NCI-H1694 treated with DMSO at 0.1 percent for 48 hours (cell line): ENCODE data around the gene RNU5B-1.

Experiments used
- DNase-seq: peaks from one replicate; lab custom pipeline; 2025; lab: John Stamatoyannopoulos, UW

Gene RNU5B-1

GRCh38 chr15:65304381-65305149, at the start of gene RNU5B-1:
RNU5B-1 (plus strand) TSS chr15:65304677.
- DNase-seq: peak; percentile 98

GRCh38 chr15:65254758-65255157, 49.7 kb upstream of the RNU5B-1 start:
- DNase-seq: no peak

GRCh38 chr15:65255486-65256140, 48.9 kb upstream of the RNU5B-1 start:
- no peak for DNase-seq

- DNase-seq: no peak
These were observed 45.9 kb upstream of the RNU5B-1 start for GRCh38 chr15:65258375-65259262.

GRCh38 chr15:65259367-65259797, 45.1 kb upstream of the RNU5B-1 start:
- DNase-seq: no peak

- DNase-seq: no peak
These were observed 43.5 kb upstream of the RNU5B-1 start for GRCh38 chr15:65260968-65261367.

- DNase-seq: no peak
These were observed 41.2 kb upstream of the RNU5B-1 start for GRCh38 chr15:65263313-65263712.

- DNase-seq: no peak
These were observed 39.5 kb upstream of the RNU5B-1 start for GRCh38 chr15:65264863-65265430.

- no peak for DNase-seq
These were observed 38.0 kb upstream of the RNU5B-1 start for GRCh38 chr15:65266469-65266868.

GRCh38 chr15:65268411-65268810, 36.1 kb upstream of the RNU5B-1 start:
- no peak for DNase-seq

- peak; percentile 14 for DNase-seq
These were observed 33.5 kb upstream of the RNU5B-1 start for GRCh38 chr15:65270811-65271545.

GRCh38 chr15:65275104-65275727, 29.3 kb upstream of the RNU5B-1 start:
- DNase-seq: no peak

- no peak for DNase-seq
These were observed 28.8 kb upstream of the RNU5B-1 start for GRCh38 chr15:65275728-65276126.

GRCh38 chr15:65277015-65277414, 27.5 kb upstream of the RNU5B-1 start:
- no peak for DNase-seq

GRCh38 chr15:65278480-65278879, 26.0 kb upstream of the RNU5B-1 start:
- no peak for DNase-seq

- DNase-seq: no peak
These were observed 19.0 kb upstream of the RNU5B-1 start for GRCh38 chr15:65285291-65286068.

GRCh38 chr15:65286069-65286703, 18.3 kb upstream of the RNU5B-1 start:
- DNase-seq: no peak

GRCh38 chr15:65286704-65287519, 17.6 kb upstream of the RNU5B-1 start, which contains the start of gene PARP16:
PARP16 (minus strand) TSS chr15:65286883; CDS start chr15:65286426, 457 bp downstream.
- DNase-seq: peak; percentile 86

GRCh38 chr15:65287520-65287855, 17.0 kb upstream of the RNU5B-1 start:
- DNase-seq: no peak
